BLaER1 (cell line): ENCODE results near the gene ZNF625.

Experiments
- H3K27ac ChIP-seq: shearing (Covaris generic); formaldehyde crosslinking; 2 replicates; pipeline ENCODE4 v1.8.1; 2022
- H3K27me3 ChIP-seq: shearing (Covaris generic); formaldehyde crosslinking; 2 replicates; pipeline ENCODE4 v1.8.1; 2022
- H3K36me3 ChIP-seq: shearing (Covaris generic); formaldehyde crosslinking; 2 replicates; pipeline ENCODE4 v1.8.1; 2022
- H3K4me1 ChIP-seq: shearing (Covaris generic); formaldehyde crosslinking; 2 replicates; pipeline ENCODE4 v1.8.1; 2022
- H3K4me2 ChIP-seq: shearing (Covaris generic); formaldehyde crosslinking; 2 replicates; pipeline ENCODE4 v1.8.1; 2022
- H3K4me3 ChIP-seq: shearing (Covaris generic); formaldehyde crosslinking; 2 replicates; pipeline ENCODE4 v1.8.1; 2022
- H3K9ac ChIP-seq: shearing (Covaris generic); formaldehyde crosslinking; 2 replicates; pipeline ENCODE4 v1.8.1; 2022
- H3K9me3 ChIP-seq: shearing (Covaris generic); formaldehyde crosslinking; 2 replicates; pipeline ENCODE4 v1.8.1; 2022
- H4K20me1 ChIP-seq: shearing (Covaris generic); formaldehyde crosslinking; 2 replicates; pipeline ENCODE4 v1.8.1; 2022
- Cebpa-rat ChIP-seq: shearing (Covaris generic); IDR thresholded peaks from 2 replicates; pipeline ENCODE4 v1.8.1; 2022

ZNF625 gene

DNA sequence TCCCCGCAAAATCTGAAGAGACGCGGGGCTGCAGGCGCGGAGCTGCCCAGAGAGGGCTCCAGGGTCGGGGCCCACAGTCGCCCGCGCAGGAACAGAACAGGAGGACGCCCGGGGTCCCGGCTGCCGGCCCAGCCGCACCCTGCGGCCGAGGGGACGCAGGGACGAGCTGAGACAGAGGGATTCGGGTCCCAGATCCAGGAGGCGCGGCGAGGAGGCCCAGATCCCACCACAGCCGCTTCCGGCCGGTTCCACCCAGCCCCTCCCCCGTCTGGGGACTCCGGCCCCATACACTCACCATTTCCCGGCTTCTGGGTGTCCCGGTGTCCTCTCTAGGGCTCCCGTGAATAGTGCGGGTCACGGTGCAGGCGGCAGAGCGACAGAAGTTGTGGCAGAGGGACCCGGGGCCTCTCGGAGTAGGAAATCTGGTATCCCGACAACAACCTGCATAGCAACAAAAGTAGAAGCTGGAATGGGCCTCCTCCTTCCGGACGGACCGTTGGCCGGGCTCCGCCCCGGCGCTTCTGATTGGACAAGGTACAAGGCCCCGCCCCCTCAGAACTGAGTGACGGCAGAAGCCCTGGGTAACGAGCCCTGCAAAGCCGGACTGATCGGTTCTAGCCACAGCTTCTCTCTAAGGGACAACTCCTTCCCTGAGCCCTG lies 16.5 kb downstream of the ZNF625 start, which contains the start of gene ZNF20:
Gene ZNF20, minus strand, starts transcription at position 466 of the 660 bp plus-strand sequence. Its CDS starts 168 bp downstream, at position 298.
- Histone ChIP-seq H3K36me3 (peaks cover 48% of the 10 kb centered on the region), H4K20me1 (peaks cover 16% of the 10 kb centered on the region), H3K4me3 (peak within 1 kb of the TSS; percentile 94), H3K4me2 (peak within 1 kb of the TSS; percentile 98), H3K9ac (peak within 1 kb of the TSS; percentile 83), H3K9me3 (peaks cover 18% of the 10 kb centered on the region), H3K4me1 (peaks cover 38% of the 10 kb centered on the region), H3K27ac (peak within 1 kb of the TSS; percentile 83), H3K27me3 (no peaks in the 10 kb centered on the region)
- no peak for TF ChIP-seq Cebpa-rat

DNA sequence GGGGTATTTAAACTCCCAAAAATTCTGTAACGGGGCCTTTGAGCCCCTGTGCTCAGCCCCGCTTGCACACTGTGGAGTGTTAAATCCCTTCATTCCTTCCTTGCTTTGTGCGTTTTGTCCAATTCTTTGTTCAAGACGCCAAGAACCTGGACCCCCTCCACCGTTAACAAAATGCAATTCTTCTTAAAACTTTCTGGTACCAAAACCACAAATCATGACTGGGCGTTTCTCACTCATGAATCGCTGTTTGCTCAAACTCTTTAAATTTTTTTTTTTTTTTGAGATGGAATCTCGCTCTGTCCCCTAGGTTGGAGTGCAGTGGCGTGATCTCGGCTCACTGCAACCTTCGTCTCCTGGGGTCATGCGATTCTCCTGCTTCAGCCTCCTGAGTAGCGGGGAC lies 17.3 kb downstream of the ZNF625 start:
- no peak for TF ChIP-seq Cebpa-rat
- Histone ChIP-seq H3K4me3 (peak overlapping the region; percentile 94), H3K9me3 (peaks cover 21% of the 10 kb centered on the region), H3K27me3 (no peaks in the 10 kb centered on the region), H3K9ac (peak overlapping the region; percentile 83), H3K4me2 (peak overlapping the region; percentile 98), H3K27ac (peak overlapping the region; percentile 83), H4K20me1 (peaks cover 16% of the 10 kb centered on the region), H3K4me1 (peaks cover 38% of the 10 kb centered on the region), H3K36me3 (peaks cover 48% of the 10 kb centered on the region)

DNA sequence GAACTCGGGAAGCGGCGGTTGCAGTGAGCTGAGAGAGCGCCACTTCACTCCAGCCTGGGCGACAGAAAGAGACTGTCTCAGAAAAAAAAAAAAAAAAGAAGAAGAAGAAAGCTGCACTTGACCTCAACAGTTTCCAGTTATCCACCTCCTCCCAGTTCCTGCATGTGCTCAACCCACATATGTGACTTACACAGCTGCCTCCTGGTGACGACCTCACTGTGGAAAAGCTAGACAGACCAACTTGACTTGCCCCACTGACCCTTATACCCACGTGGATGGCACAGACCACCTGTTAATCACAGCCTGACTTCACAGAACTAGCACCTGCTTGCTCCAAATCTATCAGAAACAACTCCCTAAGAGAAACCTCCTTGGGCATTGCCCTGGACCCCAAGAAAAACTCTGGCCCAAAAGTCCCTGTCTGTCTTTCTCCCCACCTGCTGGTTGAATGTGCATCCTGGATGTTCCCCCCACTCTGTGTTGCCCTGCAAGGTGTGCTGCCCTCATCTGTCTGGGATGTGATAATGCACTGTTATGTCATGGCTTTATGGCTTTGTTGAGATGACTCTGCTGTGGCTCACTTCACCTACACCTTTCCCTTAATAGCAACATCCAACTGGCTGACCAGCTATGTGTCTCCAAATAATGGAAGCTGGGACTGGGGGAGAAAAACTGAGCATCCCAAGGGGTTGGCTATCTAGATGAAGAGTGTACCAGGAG lies 19.2 kb downstream of the ZNF625 start:
- H3K9me3 ChIP-seq = peaks cover 40% of the 10 kb centered on the region
- peak overlapping the region; percentile 98; the same call in 1 of the 2 replicates for H3K4me2 ChIP-seq

DNA sequence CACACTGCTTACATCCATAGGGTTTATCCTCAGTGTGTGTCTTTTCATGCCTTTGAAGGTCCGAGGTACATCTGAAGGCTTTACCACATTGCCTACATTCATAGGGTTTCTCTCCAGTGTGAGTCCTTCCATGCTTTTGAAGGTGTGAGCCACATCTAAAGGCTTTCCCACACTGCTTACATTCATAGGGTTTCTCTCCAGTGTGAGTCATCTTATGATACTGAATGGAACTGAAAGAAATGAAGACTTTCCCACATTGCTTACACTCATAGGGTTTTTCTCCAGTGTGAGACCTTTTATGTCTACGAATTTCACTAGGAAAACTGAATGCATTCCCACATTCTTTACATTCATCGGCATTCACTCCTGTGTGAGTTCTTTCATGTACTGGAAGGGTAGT lies 23.5 kb downstream of the ZNF625 start:
- Histone ChIP-seq H3K27me3 (no peaks in the 10 kb centered on the region), H3K4me1 (peaks cover 11% of the 10 kb centered on the region), H3K9ac (no peak overlapping the region), H3K9me3 (peaks cover 82% of the 10 kb centered on the region), H3K4me2 (no peak overlapping the region), H3K36me3 (peaks cover 91% of the 10 kb centered on the region), H4K20me1 (no peaks in the 10 kb centered on the region; the same call in 1 of the 2 replicates), H3K4me3 (peak overlapping the region; percentile 45; the same call in 1 of the 2 replicates), H3K27ac (no peak overlapping the region)
- TF ChIP-seq Cebpa-rat = no peak

More for the DNA sequence above, 19.2 kb downstream of the ZNF625 start:
- Histone ChIP-seq H3K27me3 (no peaks in the 10 kb centered on the region), H3K27ac (no peak overlapping the region), H3K4me3 (no peak overlapping the region), H3K4me1 (peaks cover 38% of the 10 kb centered on the region), H3K9ac (no peak overlapping the region), H4K20me1 (peaks cover 16% of the 10 kb centered on the region), H3K36me3 (peaks cover 61% of the 10 kb centered on the region)
- TF ChIP-seq Cebpa-rat = no peak

DNA sequence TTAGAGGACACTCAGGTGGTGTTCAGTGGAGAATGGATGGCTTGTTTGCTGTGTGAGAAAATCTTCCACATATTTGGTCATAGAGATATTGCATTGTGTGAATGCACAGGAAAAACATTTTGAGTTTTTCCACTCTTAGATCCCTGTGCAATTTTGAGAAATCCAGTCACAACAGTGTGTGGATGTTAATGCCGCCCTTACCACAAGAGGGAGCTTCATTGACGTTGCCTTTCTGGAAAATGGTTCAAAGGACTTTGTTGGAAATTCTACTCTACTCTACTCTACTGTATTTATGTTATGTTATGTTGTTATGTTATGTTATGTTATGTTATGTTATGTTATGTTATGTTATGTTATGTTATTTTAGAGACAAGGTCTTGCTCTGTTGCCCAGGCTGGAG lies 29.8 kb downstream of the ZNF625 start:
- H3K9ac ChIP-seq = no peak overlapping the region
- H3K4me3 ChIP-seq = no peak overlapping the region
- H3K36me3 ChIP-seq = peaks cover 55% of the 10 kb centered on the region
- no peaks in the 10 kb centered on the region for H3K27me3 ChIP-seq
- TF ChIP-seq Cebpa-rat = no peak
- no peaks in the 10 kb centered on the region for H4K20me1 ChIP-seq
- H3K27ac ChIP-seq = no peak overlapping the region
- H3K9me3 ChIP-seq = peaks cover 46% of the 10 kb centered on the region
- no peak overlapping the region for H3K4me2 ChIP-seq
- H3K4me1 ChIP-seq = no peaks in the 10 kb centered on the region

DNA sequence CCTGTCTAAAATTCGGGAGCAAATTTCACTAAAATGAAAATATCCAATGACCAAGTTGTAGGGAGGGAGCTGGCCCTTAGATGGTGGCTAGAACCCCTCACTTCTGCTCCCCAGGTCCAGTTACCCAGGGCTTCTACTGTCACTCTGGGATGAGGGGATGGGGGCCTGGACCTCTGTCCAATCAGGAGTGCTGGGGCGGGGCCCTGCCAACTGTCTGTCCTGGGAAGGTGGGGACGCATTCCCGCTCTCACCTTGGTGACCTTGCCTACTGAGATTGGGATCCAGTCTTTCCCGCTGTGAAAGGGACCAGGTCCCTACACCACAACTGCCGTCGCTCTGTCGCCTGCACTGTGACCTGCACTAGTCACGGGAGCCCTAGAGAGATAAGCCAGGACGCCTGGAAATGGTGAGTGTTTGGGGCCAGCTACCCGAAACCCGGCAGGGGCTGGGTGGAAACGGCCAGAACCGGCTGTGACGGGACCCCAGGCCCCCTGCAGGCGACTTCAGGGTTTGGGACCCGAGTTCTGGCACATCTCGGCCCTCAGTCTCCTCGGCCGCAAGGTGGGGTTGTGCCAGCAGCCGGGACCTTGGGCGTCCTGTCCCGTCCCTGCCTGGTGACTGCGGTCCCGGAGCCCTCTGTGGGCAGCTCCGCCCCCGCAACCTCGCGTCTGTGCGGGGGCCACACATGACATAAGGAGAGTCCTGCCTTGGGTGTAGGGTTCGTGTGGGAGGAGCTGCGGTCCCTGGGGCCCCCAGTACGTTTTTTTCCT lies 39.1 kb downstream of the ZNF625 start:
- Histone ChIP-seq H3K27ac (no peak overlapping the region), H4K20me1 (no peaks in the 10 kb centered on the region), H3K4me1 (no peaks in the 10 kb centered on the region), H3K4me3 (no peak overlapping the region), H3K4me2 (no peak overlapping the region), H3K27me3 (no peaks in the 10 kb centered on the region), H3K9ac (no peak overlapping the region), H3K36me3 (peaks cover 60% of the 10 kb centered on the region), H3K9me3 (peaks cover 71% of the 10 kb centered on the region)
- no peak for TF ChIP-seq Cebpa-rat

DNA sequence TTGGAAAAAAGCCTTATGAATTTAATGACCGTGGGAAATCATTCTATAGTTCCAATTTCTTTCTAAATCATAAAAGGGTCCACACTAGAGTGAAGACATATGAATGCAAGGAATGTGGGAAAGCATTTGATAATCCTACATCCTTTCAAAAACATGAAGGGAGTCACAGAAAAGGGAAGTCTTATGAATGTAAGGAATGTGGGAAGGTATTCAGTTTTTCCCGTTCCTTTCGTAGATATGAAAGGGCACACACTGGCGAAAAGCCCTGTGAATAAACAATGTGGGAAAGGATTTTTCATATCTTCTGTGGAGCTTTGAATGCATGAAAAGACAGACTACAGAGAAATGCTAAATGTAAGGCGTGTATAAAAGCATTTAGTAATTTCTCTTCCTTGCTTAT lies 43.4 kb downstream of the ZNF625 start:
- Histone ChIP-seq H3K36me3 (peaks cover 96% of the 10 kb centered on the region), H3K4me3 (no peak overlapping the region), H3K4me2 (no peak overlapping the region), H3K4me1 (no peaks in the 10 kb centered on the region), H4K20me1 (no peaks in the 10 kb centered on the region), H3K27me3 (no peaks in the 10 kb centered on the region), H3K27ac (no peak overlapping the region), H3K9me3 (peaks cover 99% of the 10 kb centered on the region), H3K9ac (no peak overlapping the region)
- TF ChIP-seq Cebpa-rat = no peak

DNA sequence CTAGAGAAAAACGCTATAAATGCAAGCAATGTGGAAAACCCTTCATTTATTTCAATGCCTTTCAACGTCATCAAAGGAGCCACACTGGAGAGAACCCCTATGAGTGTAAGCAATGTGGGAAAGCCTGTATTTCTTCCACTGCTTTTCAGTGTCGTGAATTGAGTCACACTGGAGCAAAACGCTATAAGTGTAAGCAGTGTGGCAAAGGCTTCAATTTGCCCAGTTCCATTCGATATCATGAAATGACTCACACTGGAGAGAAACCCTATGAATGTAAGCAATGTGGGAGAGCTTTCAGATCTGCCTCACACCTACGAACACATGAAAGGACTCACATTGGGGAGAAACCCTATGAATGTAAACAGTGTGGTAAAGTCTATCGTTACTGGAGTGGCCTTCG lies 43.8 kb downstream of the ZNF625 start:
- H3K9ac ChIP-seq = no peak overlapping the region
- H3K27ac ChIP-seq = no peak overlapping the region
- no peak overlapping the region for H3K4me2 ChIP-seq
- TF ChIP-seq Cebpa-rat = no peak
- H3K36me3 ChIP-seq = peaks cover 99% of the 10 kb centered on the region
- peaks cover 99% of the 10 kb centered on the region for H3K9me3 ChIP-seq
- H3K4me3 ChIP-seq = no peak overlapping the region
- H3K27me3 ChIP-seq = no peaks in the 10 kb centered on the region
- H3K4me1 ChIP-seq = no peaks in the 10 kb centered on the region
- no peaks in the 10 kb centered on the region for H4K20me1 ChIP-seq

DNA sequence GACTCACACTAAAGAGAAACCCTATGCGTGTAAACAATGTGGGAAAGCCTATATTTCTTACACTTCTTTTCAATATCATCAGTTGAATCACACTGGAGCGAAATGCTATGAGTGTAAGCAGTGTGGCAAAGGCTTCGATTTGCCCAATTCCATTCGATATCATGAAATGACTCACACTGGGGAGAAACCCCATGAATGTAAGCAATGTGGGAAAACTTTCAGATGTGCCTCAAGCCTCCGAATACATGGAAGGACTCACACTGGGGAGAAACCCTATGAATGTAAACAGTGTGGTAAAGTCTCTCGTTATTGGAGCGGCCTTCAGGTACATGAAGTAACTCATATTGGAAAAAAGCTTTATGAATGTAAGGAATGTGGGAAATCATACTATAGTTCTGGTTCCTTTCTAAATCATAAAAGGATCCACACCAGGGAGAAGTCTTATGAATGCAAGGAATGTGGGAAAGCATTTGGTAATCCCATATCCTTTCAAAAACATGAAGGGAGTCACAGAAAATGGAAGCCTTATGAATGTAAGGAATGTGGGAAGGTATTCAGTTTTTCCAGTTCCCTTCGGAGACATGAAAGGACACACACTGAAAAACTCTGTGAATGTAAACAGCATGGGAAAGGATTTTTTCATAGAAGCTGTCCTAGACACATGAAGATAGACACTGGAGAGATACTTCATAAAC lies 44.4 kb downstream of the ZNF625 start:
- TF ChIP-seq Cebpa-rat = no peak
- Histone ChIP-seq H3K4me3 (no peak overlapping the region), H3K36me3 (peaks cover 99% of the 10 kb centered on the region), H3K27ac (no peak overlapping the region), H3K9ac (no peak overlapping the region), H3K27me3 (no peaks in the 10 kb centered on the region), H3K9me3 (peaks cover 99% of the 10 kb centered on the region), H3K4me2 (no peak overlapping the region), H4K20me1 (no peaks in the 10 kb centered on the region), H3K4me1 (no peaks in the 10 kb centered on the region)
